Measurements from ENCODE around the gene MGAT4D.

DNA sequence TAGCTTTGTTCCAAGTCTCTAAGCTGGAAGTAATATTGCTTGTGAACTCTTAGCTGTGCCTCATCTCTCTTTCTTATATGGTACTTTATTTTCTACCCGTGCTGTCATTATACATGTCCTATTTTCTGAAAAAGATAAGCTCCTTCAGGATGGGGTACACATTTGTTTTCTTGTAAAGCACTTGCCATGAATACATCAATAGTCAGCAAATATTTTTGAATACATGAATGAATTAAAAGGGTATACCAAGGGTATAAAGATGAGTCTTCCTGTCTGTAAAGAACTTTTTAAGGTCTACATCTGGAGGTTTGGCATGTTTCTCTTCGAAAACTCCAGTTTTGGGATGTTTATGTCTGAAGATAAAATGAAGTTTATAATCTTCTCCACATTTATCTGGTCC lies 98.0 kb downstream of the MGAT4D start:
- TF ChIP-seq, protein P1, sequence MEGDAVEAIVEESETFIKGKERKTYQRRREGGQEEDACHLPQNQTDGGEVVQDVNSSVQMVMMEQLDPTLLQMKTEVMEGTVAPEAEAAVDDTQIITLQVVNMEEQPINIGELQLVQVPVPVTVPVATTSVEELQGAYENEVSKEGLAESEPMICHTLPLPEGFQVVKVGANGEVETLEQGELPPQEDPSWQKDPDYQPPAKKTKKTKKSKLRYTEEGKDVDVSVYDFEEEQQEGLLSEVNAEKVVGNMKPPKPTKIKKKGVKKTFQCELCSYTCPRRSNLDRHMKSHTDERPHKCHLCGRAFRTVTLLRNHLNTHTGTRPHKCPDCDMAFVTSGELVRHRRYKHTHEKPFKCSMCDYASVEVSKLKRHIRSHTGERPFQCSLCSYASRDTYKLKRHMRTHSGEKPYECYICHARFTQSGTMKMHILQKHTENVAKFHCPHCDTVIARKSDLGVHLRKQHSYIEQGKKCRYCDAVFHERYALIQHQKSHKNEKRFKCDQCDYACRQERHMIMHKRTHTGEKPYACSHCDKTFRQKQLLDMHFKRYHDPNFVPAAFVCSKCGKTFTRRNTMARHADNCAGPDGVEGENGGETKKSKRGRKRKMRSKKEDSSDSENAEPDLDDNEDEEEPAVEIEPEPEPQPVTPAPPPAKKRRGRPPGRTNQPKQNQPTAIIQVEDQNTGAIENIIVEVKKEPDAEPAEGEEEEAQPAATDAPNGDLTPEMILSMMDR (conservative IDR thresholded peaks at IDR 0.05; ENCODE audit: low read depth in 2 of 2), result no peak
- TF ChIP-seq EZH2 (IDR thresholded peaks at IDR 0.05; ENCODE audit: low read depth, unreplicated experiment) (no peak), POLR2AphosphoS5 (IDR thresholded peaks at IDR 0.05; ENCODE audit: low read depth) (no peak), STAT1 (IDR thresholded peaks at IDR 0.05; ENCODE audit: unreplicated experiment) (no peak), JUNB (IDR thresholded peaks at IDR 0.05; ENCODE audit: unreplicated experiment) (no peak), EZH2phosphoT487 (IDR thresholded peaks at IDR 0.05; ENCODE audit: unreplicated experiment) (no peak), ZNF114 (CRISPR knock-in tag; IDR thresholded peaks at IDR 0.05) (no peak), CREB1 (CRISPR knock-in tag; IDR thresholded peaks at IDR 0.05; ENCODE audit: low read depth) (no peak)
- TF ChIP-seq, protein P2, sequence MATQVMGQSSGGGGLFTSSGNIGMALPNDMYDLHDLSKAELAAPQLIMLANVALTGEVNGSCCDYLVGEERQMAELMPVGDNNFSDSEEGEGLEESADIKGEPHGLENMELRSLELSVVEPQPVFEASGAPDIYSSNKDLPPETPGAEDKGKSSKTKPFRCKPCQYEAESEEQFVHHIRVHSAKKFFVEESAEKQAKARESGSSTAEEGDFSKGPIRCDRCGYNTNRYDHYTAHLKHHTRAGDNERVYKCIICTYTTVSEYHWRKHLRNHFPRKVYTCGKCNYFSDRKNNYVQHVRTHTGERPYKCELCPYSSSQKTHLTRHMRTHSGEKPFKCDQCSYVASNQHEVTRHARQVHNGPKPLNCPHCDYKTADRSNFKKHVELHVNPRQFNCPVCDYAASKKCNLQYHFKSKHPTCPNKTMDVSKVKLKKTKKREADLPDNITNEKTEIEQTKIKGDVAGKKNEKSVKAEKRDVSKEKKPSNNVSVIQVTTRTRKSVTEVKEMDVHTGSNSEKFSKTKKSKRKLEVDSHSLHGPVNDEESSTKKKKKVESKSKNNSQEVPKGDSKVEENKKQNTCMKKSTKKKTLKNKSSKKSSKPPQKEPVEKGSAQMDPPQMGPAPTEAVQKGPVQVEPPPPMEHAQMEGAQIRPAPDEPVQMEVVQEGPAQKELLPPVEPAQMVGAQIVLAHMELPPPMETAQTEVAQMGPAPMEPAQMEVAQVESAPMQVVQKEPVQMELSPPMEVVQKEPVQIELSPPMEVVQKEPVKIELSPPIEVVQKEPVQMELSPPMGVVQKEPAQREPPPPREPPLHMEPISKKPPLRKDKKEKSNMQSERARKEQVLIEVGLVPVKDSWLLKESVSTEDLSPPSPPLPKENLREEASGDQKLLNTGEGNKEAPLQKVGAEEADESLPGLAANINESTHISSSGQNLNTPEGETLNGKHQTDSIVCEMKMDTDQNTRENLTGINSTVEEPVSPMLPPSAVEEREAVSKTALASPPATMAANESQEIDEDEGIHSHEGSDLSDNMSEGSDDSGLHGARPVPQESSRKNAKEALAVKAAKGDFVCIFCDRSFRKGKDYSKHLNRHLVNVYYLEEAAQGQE (IDR thresholded peaks at IDR 0.05; ENCODE audit: unreplicated experiment), result no peak

Data from GM23338 (cell line).